Hepatocyte (in vitro differentiated cells): ENCODE results near the gene SPHK1.
A peak's percentile ranks its signal among the peaks of the same experiment; 100 is the strongest.

Experiments
- EZH2 ChIP-seq: fragments of 200-600 bp; sonication (generic); IDR thresholded peaks from 2 replicates; pipeline ENCODE4 v1.6.1; 2016; ENCODE audit warnings: antibody characterized with exemption, mild to moderate bottlenecking, borderline replicate concordance
- TF ChIP-seq, protein P1 (sequence below): fragments of 200-600 bp; sonication (generic); IDR thresholded peaks from 2 replicates; pipeline ENCODE4 v1.5.1; 2016; ENCODE audit warnings: antibody characterized with exemption, mild to moderate bottlenecking; ENCODE audit not compliant: poor library complexity

DNA sequence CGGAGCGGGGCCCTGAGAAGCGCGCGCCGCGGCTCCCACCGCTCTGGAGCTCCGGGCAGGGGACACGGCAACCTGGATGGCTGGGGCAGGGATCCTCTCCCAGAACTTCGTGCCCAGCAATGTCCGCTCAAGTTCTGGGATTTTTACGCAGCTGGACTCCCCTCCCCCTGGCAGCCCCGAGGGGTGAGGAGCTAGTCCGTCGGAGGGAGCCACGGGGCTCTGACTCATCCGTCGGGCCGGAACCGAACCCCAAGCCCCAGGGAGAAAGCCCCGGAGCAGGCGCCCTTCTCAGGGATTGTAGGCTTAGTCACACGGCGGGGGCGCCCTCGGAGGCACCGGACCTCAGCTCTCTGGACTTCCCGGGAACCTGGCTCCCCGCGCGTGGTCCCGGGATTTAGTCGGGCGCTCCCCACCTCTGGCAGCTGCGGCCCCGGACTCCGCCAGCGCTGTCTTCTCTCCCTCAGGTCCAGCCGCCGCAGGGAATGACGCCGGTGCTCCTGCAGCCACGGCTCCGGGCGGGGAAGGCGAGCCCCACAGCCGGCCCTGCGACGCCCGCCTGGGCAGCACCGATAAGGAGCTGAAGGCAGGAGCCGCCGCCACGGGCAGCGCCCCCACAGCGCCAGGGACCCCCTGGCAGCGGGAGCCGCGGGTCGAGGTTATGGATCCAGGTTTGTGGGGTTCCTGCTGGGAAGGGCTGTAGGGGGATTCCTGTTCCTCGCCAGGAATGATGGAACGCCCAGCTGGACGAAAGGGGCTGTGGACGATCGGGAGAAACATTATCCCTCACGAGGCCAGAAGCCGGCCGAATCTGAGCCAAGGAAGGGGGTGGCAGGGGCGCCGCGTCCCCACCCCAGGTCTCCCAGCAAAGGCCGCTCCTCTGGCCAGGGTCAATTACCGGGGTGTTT is 830 bp downstream of the SPHK1 start:
- TF ChIP-seq, protein P1, sequence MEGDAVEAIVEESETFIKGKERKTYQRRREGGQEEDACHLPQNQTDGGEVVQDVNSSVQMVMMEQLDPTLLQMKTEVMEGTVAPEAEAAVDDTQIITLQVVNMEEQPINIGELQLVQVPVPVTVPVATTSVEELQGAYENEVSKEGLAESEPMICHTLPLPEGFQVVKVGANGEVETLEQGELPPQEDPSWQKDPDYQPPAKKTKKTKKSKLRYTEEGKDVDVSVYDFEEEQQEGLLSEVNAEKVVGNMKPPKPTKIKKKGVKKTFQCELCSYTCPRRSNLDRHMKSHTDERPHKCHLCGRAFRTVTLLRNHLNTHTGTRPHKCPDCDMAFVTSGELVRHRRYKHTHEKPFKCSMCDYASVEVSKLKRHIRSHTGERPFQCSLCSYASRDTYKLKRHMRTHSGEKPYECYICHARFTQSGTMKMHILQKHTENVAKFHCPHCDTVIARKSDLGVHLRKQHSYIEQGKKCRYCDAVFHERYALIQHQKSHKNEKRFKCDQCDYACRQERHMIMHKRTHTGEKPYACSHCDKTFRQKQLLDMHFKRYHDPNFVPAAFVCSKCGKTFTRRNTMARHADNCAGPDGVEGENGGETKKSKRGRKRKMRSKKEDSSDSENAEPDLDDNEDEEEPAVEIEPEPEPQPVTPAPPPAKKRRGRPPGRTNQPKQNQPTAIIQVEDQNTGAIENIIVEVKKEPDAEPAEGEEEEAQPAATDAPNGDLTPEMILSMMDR = no peak
- peak; percentile 56 for TF ChIP-seq EZH2
